HG03045 (cell line): ENCODE results near the gene ENGASE.

Experiments used
- ATAC-seq: cut with Tn5 transposase; IDR thresholded peaks from one replicate; pipeline ENCODE4 v1.9.1; 2021; ENCODE audit warnings: mild to moderate bottlenecking, moderate library complexity; ENCODE audit not compliant: unreplicated experiment

Gene ENGASE

GRCh38 chr17:79079421-79080200 is 5.0 kb downstream of the ENGASE start:
- no peak for ATAC-seq

- no peak for ATAC-seq
Measured at GRCh38 chr17:79080349-79080748, 5.7 kb downstream of the ENGASE start.

DNA sequence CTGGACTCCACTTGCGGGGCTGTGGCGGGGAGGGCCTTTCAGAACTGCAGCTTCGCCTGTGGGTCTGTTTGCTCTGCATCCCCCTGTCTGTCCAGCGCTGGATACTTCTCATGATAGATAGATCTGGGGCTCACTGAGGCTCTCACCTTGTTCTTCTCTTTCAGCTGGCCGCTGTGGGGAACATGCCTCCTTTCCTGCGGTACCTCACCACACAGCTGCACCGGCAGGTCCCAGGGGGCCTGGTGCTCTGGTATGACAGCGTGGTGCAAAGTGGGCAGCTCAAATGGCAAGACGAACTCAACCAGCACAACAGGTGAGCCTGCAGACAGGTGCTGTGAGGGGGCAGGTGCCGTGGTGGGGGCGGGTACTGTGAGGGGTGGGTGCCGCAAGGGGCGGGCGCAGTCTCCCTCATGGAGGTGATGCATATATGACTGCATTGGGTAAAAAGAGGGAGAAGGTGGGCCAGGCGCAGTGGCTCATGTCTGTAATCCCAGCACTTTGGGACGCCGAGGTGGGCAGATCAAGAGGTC is 6.2 kb downstream of the ENGASE start:
- ATAC-seq, result no peak

- ATAC-seq, result no peak
Measured at GRCh38 chr17:79081571-79082276, 7.1 kb downstream of the ENGASE start.

DNA sequence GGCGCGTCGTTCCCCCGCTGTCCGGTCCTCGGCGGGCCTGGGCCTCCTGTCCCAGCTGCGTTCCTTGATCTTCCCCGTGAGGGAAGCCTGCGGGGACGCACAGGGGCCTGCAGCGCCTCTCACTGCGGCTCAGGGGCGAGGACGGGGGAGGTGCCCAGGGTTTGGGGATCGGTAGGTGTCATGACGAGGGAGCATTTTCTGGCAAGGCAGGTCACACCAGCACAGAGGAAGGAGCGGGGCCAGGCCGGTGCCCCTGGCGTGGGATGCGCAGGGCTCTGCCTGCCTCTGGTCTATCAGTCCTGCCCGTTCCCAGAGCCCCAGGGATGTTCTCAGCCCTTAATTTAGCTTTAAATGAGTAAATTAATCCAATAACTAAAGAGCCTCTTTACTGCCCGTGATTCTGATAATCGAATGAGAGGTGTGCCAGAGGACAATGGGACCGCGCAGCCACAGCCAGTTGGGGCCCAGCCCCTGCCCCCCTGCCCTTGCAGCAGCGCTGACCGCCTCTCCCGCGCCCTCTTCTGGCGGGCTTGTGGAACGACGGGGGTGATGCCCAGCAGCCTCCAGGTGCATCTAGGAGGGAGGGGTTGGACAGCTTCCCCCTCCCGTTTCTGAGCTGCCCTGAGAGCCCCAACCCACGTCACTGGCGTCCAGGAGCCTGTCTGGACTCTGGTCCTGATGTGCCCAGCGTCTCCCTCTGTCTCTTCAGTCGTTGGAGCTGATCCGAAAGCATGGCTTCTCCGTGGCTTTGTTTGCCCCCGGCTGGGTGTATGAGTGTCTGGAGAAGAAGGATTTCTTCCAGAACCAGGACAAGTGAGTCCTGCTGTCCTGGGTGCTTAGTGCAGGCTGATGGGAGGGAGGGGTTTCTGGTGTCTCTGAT is 7.9 kb downstream of the ENGASE start:
- no peak for ATAC-seq

- ATAC-seq, result no peak
Measured at GRCh38 chr17:79083191-79083971, 8.8 kb downstream of the ENGASE start.

- no peak for ATAC-seq
Measured at GRCh38 chr17:79084291-79085153, 9.9 kb downstream of the ENGASE start.

DNA sequence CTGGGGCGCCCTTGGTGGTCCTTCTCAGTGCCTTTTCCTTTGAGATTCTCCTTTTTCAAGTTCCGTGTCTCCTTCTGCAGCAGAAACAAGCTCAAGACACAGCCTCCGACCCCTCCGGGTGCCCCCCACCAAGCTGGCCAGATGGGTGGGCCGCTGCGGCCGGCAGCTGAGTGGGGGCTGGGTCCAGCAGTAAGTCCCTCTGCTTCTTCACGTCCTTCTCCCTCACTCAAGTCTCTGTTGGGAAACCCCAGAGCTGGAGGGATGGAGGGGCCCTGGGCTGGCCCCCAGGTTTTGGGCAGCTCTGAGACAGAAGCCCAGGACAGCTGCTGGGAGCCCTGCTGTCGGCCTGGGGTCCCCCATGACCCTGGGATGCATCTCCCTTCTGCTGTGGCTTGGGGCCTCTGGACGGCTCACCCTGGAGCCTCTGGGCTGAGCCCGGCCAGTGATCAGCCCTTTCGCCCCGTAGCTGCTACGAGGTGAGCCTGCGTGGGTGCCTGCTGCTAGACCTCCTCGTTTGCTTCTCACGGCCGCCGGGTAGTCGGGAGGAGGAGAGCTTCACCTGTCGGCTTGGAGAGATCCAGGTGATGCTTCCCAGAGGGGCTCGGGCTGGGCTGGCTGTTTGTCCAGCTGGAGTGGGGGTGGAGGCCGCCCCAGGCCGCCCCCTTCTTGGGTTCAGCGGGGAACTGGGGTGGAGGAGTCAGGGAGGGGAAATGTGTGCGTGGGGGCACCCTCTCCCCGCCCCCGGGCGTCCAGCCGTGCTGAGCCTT is 10.7 kb downstream of the ENGASE start:
- no peak for ATAC-seq

GRCh38 chr17:79085921-79086551 is 11.4 kb downstream of the ENGASE start:
- ATAC-seq, result no peak

DNA sequence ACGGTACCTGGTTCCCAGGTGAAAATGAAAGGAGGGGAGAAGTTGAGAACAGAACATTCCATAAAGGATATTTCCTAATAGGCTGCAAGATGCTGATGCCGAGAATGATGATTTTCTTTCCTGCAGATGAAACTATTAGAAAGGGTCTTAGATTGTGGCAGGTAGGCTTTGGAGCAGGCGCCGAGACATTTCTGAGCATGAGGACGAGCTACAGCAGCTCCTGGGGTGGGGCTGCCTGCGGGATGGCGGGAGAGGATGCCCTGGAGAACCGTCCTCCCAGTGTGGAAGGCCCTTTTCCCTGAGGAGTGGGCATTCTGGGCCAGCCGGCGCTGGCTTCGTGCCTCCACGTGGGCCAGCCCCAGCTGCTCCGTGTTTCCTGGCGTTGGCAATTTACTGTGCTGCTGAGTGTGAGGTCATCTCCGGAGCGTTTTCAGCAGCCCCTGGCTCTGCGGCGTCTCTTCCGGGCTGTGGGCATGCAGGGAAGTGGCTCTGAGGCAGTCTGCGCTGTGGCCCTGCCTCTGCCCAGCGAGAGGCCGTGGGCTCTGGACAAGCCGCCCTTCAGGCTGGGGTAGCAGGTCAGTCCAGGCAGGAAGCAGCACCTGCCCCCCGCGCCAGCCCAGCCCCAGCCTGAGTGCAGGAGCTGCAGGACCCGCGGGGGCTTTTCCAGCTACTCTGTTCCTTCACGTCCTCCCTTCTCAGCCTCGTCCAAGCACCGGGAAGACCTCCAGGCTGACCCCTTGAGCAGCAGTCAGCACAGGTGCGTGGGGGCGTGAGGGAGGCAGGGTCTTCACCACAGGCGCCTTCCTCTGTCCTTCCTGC is 12.2 kb downstream of the ENGASE start:
- no peak for ATAC-seq

DNA sequence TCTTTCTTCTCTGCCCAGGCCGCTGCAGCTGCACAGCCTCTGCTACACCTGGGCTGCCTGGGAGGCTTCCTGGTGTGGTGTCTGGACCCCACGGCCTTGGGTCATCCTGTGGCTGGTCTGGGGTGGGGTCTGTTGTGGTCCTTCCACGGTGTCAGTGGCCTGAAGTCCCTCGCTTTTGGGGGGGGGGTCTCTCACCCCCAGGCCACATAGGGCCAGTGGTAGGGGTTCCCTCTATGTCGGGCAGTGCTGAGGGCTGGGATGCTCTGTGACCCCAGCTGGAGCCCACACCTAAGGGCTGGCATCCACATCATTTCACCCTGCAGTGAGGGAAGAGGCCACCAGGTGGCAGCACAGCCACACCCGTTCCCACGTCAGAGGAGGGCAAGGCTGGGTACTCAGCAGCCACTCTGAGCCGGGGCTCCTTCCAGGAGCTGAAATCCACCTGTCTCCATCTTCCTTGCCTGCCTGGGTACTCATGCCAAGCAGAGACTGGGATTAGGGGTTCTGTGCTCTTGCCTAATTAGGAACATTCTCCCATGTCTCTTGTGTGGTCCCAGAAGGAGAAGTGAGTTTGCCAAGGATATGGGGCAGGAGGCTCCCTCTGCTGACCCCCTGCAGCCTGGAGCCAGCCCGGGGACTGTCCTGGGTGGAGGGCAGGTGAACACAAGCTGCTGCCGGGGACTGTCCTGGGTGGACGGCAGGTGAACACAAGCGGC is 13.0 kb downstream of the ENGASE start:
- no peak for ATAC-seq

DNA sequence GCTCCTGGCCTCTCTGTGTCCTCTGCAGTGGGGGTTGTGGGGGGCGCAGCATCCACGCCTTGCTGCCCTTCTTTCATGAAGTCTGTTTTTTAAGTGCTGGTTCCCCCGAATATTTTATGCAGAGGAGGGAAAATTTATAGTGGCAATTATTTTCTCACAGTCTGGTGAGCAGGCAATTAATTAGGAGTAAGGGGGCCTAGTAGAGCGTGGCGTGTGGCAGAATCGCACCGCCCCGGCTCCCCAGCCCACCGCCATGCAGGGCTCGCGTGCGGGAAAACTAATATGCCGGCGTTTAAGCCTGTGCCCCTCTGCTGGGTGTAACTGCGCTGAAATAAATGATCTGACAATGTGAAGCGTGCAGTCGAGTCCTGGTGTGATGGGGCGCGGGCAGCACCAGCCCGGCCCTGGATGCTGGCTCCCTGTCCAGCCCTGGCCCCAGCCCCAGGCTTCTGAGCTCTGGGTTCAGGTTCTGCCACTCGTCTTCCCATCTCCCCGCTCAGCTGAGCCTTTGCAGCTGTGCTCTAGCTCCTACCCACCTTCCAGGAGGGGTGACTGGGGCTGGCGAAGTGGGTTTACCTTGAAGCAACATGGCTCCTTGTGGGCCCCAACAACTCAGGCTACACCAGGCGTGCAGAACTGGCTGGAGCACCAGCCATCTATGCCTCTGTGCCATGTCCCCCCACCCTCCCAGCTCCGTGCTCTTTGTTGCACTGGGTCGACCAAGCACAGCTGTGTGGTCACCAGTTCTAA is 13.8 kb downstream of the ENGASE start:
- ATAC-seq, result no peak

DNA sequence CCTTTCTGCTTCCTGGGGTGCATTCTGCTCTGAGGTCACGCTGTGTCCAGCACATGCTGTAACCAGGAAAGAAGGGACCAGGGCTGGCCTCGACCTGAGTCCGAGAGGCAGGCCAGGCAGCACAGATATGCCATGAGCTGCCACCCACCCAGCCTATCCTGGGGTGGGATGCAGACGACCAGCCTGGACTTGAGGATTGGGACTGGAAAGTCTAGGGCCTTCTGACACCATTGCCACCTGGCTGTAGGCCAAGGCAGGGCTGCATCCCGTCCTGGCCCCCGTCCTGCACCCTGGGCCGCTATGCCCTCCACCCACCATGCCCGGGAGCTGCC is 14.3 kb downstream of the ENGASE start:
- no peak for ATAC-seq

- no peak for ATAC-seq
Measured at GRCh38 chr17:79089720-79090442, 15.3 kb downstream of the ENGASE start.

DNA sequence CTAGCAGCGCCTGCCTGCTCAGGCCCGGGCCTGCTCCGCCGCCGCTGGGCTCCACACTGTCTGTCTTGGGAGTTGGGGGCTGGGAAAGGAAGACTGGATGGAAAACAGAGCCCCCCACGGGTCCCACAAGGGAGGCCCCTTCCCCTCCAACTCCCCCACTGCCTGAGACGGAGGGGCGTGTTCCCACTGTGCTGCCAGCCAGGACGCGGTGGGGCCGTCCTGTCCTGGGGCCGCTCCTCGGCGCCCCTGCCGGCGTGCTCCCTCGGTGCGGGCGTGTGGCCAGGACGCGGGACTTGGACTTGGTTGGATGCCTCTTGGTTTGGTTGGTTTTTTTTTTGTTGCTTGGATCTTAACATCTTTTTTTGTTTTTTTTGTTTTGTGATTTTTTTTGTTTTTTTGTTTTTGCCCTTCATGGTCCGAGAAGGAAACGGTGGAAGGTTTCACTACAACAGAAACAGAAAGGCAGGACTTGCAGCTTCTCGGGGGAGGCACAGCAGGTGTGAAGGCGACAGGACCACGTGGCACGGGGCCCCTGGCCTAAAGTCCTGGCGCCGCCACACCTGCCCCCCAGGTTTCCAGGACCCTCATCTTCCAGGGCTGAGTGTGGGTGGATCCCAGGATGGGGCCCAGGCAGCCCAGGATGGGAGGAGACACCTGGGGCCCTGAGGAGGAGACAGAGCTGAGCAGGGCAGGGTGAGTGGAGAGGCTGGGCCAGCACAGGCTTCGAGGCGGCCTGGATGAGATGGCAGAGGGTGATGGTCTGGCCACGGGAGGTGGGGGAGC is 16.0 kb downstream of the ENGASE start:
- no peak for ATAC-seq
